ENCODE measurements around the gene CFAP68.
"Not testable (repeated sequence)": the region's sequence is repeated elsewhere in the genome, so short reads cannot be mapped to it uniquely, and the experiment has no call there.

The CFAP68 gene

DNA sequence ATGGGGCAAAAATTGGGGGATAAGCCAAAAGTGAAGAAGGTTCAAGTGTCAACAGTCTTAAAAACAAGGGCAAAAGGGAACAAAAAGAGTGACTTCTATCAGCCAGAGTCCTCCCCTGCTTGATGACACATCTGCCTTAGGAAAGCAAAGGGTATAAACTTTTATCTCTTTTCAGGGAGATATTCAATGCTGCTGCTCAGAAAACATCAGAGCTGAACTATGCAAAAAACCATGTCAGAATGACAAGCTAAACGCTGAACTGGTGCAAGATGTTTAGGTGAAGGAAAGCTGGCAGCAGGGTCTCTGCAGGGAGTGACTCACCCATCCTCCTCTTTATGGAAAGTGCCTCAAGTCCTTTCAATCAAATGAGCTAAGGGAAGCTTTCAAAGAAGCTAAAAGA is 32.7 kb upstream of the CFAP68 start:
- DNase-seq (ENCODE audit: low spot score): no peak
- Mint-ChIP-seq H3K4me3 (no peak overlapping the region), H3K9me3 (no peaks in the 10 kb centered on the region), H3K27me3 (ENCODE audit: low read depth) (no peaks in the 10 kb centered on the region), H3K27ac (no peak overlapping the region), H3K36me3 (ENCODE audit: low read depth) (peaks cover 31% of the 10 kb centered on the region), H3K4me1 (ENCODE audit: low read depth) (no peaks in the 10 kb centered on the region)

DNA sequence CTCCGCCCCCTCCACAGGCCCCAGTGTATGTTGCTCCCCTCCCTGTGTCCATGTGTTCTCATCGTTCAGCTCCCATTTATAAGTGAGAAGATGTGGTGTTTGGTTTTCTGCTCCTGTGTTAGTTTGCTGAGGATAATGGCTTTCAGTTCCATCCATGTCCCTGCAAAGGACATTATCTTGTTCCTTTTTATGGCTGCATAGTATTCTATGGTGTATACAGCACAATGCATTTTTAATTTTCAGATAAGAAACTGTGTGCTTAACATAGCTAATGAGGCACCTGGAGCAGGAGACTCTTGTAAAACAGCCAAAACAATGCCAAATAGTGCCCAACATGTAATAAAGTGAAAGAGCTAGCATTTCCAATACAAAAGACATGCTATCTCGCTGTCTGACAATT is 29.7 kb upstream of the CFAP68 start:
- H3K27ac Mint-ChIP-seq: no peak overlapping the region
- H3K4me1 Mint-ChIP-seq (ENCODE audit: low read depth): no peaks in the 10 kb centered on the region
- H3K27me3 Mint-ChIP-seq (ENCODE audit: low read depth): no peaks in the 10 kb centered on the region
- H3K9me3 Mint-ChIP-seq: no peaks in the 10 kb centered on the region
- H3K36me3 Mint-ChIP-seq (ENCODE audit: low read depth): peaks cover 38% of the 10 kb centered on the region
- no peak overlapping the region for H3K4me3 Mint-ChIP-seq
- no peak for DNase-seq (ENCODE audit: low spot score)

- Mint-ChIP-seq H3K9me3 (no peaks in the 10 kb centered on the region), H3K27me3 (ENCODE audit: low read depth) (no peaks in the 10 kb centered on the region), H3K36me3 (ENCODE audit: low read depth) (peaks cover 38% of the 10 kb centered on the region), H3K4me3 (no peak overlapping the region), H3K4me1 (ENCODE audit: low read depth) (no peaks in the 10 kb centered on the region), H3K27ac (no peak overlapping the region)
- DNase-seq (ENCODE audit: low spot score): no peak
Measured at GRCh38 chr11:111851067-111851466, 28.3 kb upstream of the CFAP68 start.

GRCh38 chr11:111851636-111852035 is 27.7 kb upstream of the CFAP68 start:
- H3K4me3 Mint-ChIP-seq: no peak overlapping the region
- no peaks in the 10 kb centered on the region for H3K9me3 Mint-ChIP-seq
- no peaks in the 10 kb centered on the region for H3K27me3 Mint-ChIP-seq (ENCODE audit: low read depth)
- no peak overlapping the region for H3K27ac Mint-ChIP-seq
- H3K4me1 Mint-ChIP-seq (ENCODE audit: low read depth): no peaks in the 10 kb centered on the region
- DNase-seq (ENCODE audit: low spot score): no peak
- peaks cover 38% of the 10 kb centered on the region for H3K36me3 Mint-ChIP-seq (ENCODE audit: low read depth)

- peaks cover 38% of the 10 kb centered on the region for H3K36me3 Mint-ChIP-seq (ENCODE audit: low read depth)
- no peaks in the 10 kb centered on the region for H3K27me3 Mint-ChIP-seq (ENCODE audit: low read depth)
- no peak overlapping the region for H3K27ac Mint-ChIP-seq
- no peaks in the 10 kb centered on the region for H3K9me3 Mint-ChIP-seq
- H3K4me3 Mint-ChIP-seq: no peak overlapping the region
- no peaks in the 10 kb centered on the region for H3K4me1 Mint-ChIP-seq (ENCODE audit: low read depth)
- DNase-seq (ENCODE audit: low spot score): no peak
Measured at GRCh38 chr11:111852103-111852502, 27.2 kb upstream of the CFAP68 start.

- no peaks in the 10 kb centered on the region for H3K4me1 Mint-ChIP-seq (ENCODE audit: low read depth)
Measured at GRCh38 chr11:111855506-111855905, 23.8 kb upstream of the CFAP68 start.

DNA sequence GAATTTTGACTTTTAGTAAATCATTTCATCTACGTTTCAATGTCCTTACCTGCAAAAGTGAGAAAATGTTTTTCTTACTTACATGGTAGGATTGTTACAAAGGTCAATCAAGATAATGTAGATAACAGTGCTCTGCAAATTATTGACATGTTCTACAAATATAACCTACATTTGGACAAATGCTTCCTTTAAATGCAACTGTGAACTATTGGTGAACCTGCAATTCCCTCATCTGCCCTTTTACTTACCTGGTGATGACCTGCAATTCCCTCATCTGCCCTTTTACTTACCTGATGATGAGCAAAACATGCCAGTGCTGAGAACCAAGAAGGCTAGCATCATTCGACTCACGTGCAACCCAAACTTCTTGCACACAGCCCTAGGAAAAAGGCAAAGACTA is 19.1 kb upstream of the CFAP68 start:
- Mint-ChIP-seq H3K27me3 (ENCODE audit: low read depth) (no peaks in the 10 kb centered on the region), H3K4me1 (ENCODE audit: low read depth) (no peaks in the 10 kb centered on the region), H3K9me3 (no peaks in the 10 kb centered on the region), H3K27ac (no peak overlapping the region), H3K36me3 (ENCODE audit: low read depth) (peaks cover 44% of the 10 kb centered on the region), H3K4me3 (no peak overlapping the region)
- no peak for DNase-seq (ENCODE audit: low spot score)

More at GRCh38 chr11:111855506-111855905, 23.8 kb upstream of the CFAP68 start:
- H3K4me3 Mint-ChIP-seq: no peak overlapping the region
- no peak overlapping the region for H3K27ac Mint-ChIP-seq
- DNase-seq (ENCODE audit: low spot score): no peak
- peaks cover 48% of the 10 kb centered on the region for H3K36me3 Mint-ChIP-seq (ENCODE audit: low read depth)
- H3K27me3 Mint-ChIP-seq (ENCODE audit: low read depth): no peaks in the 10 kb centered on the region
- H3K9me3 Mint-ChIP-seq: no peaks in the 10 kb centered on the region

- H3K27me3 Mint-ChIP-seq (ENCODE audit: low read depth): no peaks in the 10 kb centered on the region
- H3K36me3 Mint-ChIP-seq (ENCODE audit: low read depth): peaks cover 29% of the 10 kb centered on the region
- DNase-seq (ENCODE audit: low spot score): no peak
- peaks cover 13% of the 10 kb centered on the region for H3K4me1 Mint-ChIP-seq (ENCODE audit: low read depth)
- no peaks in the 10 kb centered on the region for H3K9me3 Mint-ChIP-seq
- H3K4me3 Mint-ChIP-seq: peak overlapping the region; percentile 28
- no peak overlapping the region for H3K27ac Mint-ChIP-seq
Measured at GRCh38 chr11:111870113-111870512, 9.2 kb upstream of the CFAP68 start.

DNA sequence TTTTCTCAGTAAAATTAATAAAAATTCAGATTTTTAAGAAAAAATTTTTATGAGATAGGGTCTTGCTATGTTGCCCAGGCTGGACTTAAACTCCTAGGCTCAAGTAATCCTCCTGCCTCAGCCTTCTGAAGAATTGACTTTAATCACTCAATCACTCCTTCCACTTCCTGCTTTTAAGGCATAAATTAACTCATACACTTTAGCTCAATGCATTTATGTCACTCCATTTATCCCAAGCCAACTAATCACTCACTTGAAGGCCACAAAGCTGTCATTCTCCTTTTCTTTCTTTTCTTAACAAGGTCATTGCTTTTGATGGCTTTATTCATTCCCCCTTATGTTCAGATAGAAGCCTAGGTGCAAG is 8.8 kb upstream of the CFAP68 start:
- H3K27ac Mint-ChIP-seq: peak overlapping the region; percentile 89

DNA sequence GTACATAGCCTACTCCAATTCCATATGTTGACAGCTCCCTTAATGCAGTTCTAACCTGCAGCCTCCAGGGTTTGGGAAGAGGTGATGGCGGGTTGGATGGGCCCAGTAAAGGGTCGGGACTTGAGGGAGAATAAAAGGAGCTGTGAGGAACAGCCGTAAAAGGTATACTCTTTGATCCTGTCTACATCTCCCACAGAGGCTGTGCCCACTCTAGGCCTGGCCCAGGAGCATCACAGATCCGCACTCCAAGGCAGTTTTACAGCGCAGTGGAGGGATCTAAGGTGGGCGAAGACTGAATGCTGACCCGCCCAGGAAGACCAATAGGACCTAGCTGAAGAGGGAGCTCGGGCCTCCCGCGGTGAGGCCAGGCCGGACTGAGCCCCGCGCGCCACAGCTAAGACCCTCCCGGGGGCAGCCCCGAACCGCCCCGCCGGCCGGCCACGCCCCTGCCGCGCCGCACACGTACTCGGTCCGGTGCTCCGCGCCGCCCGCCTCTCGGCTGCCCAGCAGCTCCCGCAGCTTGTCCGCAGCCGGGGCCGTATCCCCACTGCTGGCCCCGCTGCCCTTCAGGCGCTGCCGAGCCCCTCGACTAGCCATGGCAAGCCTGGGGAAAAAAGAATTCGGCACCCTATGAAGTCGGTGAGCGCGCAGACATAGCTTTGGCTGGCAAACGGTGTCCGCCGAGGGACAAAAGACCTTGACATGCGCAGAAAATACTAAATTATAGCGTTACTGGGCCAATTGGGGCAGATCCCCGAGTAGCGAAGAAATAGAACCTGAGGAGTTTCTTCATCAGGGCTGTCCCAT is 8.3 kb upstream of the CFAP68 start, which contains the start of gene ALG9:
TSS of gene ALG9 (minus strand) at position 696 of the 807 bp plus-strand sequence. CDS start at position 597, 99 bp downstream.
- no peaks in the 10 kb centered on the region for H3K9me3 Mint-ChIP-seq
- peaks cover 13% of the 10 kb centered on the region for H3K4me1 Mint-ChIP-seq (ENCODE audit: low read depth)
- H3K27me3 Mint-ChIP-seq (ENCODE audit: low read depth): no peaks in the 10 kb centered on the region
- peak within 1 kb of the TSS; percentile 89 for H3K27ac Mint-ChIP-seq
- peaks cover 25% of the 10 kb centered on the region for H3K36me3 Mint-ChIP-seq (ENCODE audit: low read depth)
- peak within 1 kb of the TSS; percentile 90 for H3K4me3 Mint-ChIP-seq
- DNase-seq (ENCODE audit: low spot score): peak; percentile 83

More for the DNA sequence above, 8.8 kb upstream of the CFAP68 start:
- no peaks in the 10 kb centered on the region for H3K9me3 Mint-ChIP-seq
- H3K4me3 Mint-ChIP-seq: peak overlapping the region; percentile 90
- H3K4me1 Mint-ChIP-seq (ENCODE audit: low read depth): peaks cover 13% of the 10 kb centered on the region
- H3K27me3 Mint-ChIP-seq (ENCODE audit: low read depth): no peaks in the 10 kb centered on the region
- peaks cover 26% of the 10 kb centered on the region for H3K36me3 Mint-ChIP-seq (ENCODE audit: low read depth)
- DNase-seq (ENCODE audit: low spot score): no peak

DNA sequence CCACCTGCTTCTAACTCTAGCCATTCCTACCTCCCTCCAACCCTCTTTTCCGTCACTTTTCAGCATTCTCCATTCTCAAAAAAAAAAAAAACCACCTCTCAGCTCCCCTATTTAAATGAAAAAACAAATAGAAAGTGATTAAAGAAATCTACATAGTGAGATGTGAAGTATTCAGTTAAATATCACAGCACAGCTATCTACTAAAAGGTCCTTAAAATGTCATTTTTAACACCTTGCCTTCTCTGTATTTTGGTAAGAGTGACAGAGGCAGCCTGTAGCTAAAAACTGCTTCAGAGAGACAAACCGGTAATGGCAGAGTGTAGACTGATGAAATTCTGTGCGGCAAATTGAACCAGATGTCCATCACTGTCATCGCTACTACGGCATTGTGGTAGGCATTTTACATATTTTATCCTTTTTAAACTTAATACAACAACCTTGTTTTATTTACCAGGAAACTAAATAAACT is 7.6 kb upstream of the CFAP68 start:
- Mint-ChIP-seq H3K9me3 (no peaks in the 10 kb centered on the region), H3K4me3 (peak overlapping the region; percentile 90), H3K4me1 (ENCODE audit: low read depth) (peaks cover 13% of the 10 kb centered on the region), H3K27ac (peak overlapping the region; percentile 85), H3K36me3 (ENCODE audit: low read depth) (peaks cover 19% of the 10 kb centered on the region), H3K27me3 (ENCODE audit: low read depth) (no peaks in the 10 kb centered on the region)
- no peak for DNase-seq (ENCODE audit: low spot score)

- no peak for DNase-seq (ENCODE audit: low spot score)
- Mint-ChIP-seq H3K4me1 (ENCODE audit: low read depth) (peaks cover 14% of the 10 kb centered on the region), H3K36me3 (ENCODE audit: low read depth) (peaks cover 6% of the 10 kb centered on the region), H3K4me3 (peak overlapping the region; percentile 92), H3K27ac (peak overlapping the region; percentile 99), H3K27me3 (ENCODE audit: low read depth) (no peaks in the 10 kb centered on the region), H3K9me3 (no peaks in the 10 kb centered on the region)
Measured at GRCh38 chr11:111878385-111878848, 924 bp upstream of the CFAP68 start.

GRCh38 chr11:111879637-111879960 is 258 bp downstream of the CFAP68 start:
- H3K4me3 Mint-ChIP-seq: peak overlapping the region; percentile 92
- H3K36me3 Mint-ChIP-seq (ENCODE audit: low read depth): peaks cover 6% of the 10 kb centered on the region
- peaks cover 14% of the 10 kb centered on the region for H3K4me1 Mint-ChIP-seq (ENCODE audit: low read depth)
- no peaks in the 10 kb centered on the region for H3K27me3 Mint-ChIP-seq (ENCODE audit: low read depth)
- no peaks in the 10 kb centered on the region for H3K9me3 Mint-ChIP-seq
- DNase-seq (ENCODE audit: low spot score): no peak
- H3K27ac Mint-ChIP-seq: peak overlapping the region; percentile 99

DNA sequence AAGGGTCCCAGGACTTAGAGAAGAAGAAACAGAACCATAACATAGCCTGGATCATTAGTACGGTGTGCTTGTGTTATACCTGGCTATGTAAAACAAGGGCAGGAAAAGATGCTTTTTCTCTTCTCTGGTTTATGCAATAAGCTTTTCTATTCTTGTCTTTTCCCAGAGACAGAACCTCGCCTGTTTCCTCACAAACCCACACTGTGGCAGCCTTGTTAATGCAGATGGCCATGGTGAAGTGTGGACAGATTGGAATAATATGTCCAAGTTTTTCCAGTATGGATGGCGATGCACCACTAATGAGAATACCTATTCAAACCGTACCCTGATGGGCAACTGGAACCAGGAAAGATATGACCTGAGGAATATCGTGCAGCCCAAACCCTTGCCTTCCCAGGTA is 2.9 kb downstream of the CFAP68 start:
- Mint-ChIP-seq H3K27ac (no peak overlapping the region), H3K4me1 (ENCODE audit: low read depth) (peaks cover 14% of the 10 kb centered on the region), H3K4me3 (no peak overlapping the region), H3K27me3 (ENCODE audit: low read depth) (no peaks in the 10 kb centered on the region), H3K9me3 (no peaks in the 10 kb centered on the region), H3K36me3 (ENCODE audit: low read depth) (peaks cover 3% of the 10 kb centered on the region)
- no peak for DNase-seq (ENCODE audit: low spot score)

- H3K27ac Mint-ChIP-seq; H3K4me3 Mint-ChIP-seq; H3K36me3 Mint-ChIP-seq (ENCODE audit: low read depth); H3K27me3 Mint-ChIP-seq (ENCODE audit: low read depth); H3K4me1 Mint-ChIP-seq (ENCODE audit: low read depth); H3K9me3 Mint-ChIP-seq; DNase-seq (ENCODE audit: low spot score): not testable (repeated sequence)
Measured at GRCh38 chr11:111885053-111885452, 5.7 kb downstream of the CFAP68 start.
